Measurements from ENCODE around the gene CR1L. TPM values are rescaled to one million over a fixed set of nuclear protein-coding genes. Genes with fewer than 3 reads are reported as not detected.

Gene CR1L
- polyA plus RNA-seq, 1 donor from 2014 or later = not detected

DNA sequence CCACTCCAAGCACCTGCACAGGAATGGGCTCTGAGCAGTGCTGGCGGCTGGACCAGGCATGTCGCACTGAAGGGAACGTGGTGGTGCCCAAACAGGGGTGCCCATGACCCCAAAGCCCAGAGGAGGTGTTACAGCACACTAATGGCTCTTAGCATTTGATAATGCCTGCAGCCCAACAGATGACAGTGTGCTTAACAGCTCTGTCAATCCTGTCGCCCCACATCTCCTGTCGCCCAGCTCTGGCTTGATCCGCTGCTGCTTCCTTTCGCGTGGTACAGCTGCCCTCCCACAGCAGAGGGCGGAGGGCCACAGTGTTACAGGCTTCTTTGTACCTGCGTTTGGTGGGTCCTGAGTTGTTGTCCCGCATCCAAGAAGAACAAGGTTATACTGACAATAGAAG lies 32.2 kb upstream of the CR1L start:
- no peak for TF ChIP-seq POLR2AphosphoS5 (IDR thresholded peaks at IDR 0.05)
- no peak for TF ChIP-seq EP300 (conservative IDR thresholded peaks at IDR 0.05; ENCODE audit: poor library complexity, severe bottlenecking)
- no peak for TF ChIP-seq MXI1 (conservative IDR thresholded peaks at IDR 0.05; ENCODE audit: poor library complexity, severe bottlenecking)
- TF ChIP-seq, protein P1, sequence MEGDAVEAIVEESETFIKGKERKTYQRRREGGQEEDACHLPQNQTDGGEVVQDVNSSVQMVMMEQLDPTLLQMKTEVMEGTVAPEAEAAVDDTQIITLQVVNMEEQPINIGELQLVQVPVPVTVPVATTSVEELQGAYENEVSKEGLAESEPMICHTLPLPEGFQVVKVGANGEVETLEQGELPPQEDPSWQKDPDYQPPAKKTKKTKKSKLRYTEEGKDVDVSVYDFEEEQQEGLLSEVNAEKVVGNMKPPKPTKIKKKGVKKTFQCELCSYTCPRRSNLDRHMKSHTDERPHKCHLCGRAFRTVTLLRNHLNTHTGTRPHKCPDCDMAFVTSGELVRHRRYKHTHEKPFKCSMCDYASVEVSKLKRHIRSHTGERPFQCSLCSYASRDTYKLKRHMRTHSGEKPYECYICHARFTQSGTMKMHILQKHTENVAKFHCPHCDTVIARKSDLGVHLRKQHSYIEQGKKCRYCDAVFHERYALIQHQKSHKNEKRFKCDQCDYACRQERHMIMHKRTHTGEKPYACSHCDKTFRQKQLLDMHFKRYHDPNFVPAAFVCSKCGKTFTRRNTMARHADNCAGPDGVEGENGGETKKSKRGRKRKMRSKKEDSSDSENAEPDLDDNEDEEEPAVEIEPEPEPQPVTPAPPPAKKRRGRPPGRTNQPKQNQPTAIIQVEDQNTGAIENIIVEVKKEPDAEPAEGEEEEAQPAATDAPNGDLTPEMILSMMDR (IDR thresholded peaks at IDR 0.05; ENCODE audit: poor library complexity, severe bottlenecking) = no peak
- TF ChIP-seq SMC3 (conservative IDR thresholded peaks at IDR 0.05; ENCODE audit: poor library complexity) = no peak
- TF ChIP-seq, protein P2, sequence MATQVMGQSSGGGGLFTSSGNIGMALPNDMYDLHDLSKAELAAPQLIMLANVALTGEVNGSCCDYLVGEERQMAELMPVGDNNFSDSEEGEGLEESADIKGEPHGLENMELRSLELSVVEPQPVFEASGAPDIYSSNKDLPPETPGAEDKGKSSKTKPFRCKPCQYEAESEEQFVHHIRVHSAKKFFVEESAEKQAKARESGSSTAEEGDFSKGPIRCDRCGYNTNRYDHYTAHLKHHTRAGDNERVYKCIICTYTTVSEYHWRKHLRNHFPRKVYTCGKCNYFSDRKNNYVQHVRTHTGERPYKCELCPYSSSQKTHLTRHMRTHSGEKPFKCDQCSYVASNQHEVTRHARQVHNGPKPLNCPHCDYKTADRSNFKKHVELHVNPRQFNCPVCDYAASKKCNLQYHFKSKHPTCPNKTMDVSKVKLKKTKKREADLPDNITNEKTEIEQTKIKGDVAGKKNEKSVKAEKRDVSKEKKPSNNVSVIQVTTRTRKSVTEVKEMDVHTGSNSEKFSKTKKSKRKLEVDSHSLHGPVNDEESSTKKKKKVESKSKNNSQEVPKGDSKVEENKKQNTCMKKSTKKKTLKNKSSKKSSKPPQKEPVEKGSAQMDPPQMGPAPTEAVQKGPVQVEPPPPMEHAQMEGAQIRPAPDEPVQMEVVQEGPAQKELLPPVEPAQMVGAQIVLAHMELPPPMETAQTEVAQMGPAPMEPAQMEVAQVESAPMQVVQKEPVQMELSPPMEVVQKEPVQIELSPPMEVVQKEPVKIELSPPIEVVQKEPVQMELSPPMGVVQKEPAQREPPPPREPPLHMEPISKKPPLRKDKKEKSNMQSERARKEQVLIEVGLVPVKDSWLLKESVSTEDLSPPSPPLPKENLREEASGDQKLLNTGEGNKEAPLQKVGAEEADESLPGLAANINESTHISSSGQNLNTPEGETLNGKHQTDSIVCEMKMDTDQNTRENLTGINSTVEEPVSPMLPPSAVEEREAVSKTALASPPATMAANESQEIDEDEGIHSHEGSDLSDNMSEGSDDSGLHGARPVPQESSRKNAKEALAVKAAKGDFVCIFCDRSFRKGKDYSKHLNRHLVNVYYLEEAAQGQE (IDR thresholded peaks at IDR 0.05; ENCODE audit: borderline replicate concordance) = no peak
- TF ChIP-seq TAF1 (IDR thresholded peaks at IDR 0.05; ENCODE audit: low read depth) = no peak
- no peak for TF ChIP-seq EZH2 (IDR thresholded peaks at IDR 0.05; ENCODE audit: borderline replicate concordance, insufficient read depth, low read length, poor library complexity, severe bottlenecking)
- no peak for TF ChIP-seq RAD21 (conservative IDR thresholded peaks at IDR 0.05)
- H3K9me3 ChIP-seq (ENCODE audit: low read length) = no peaks in the 10 kb centered on the region
- no peak overlapping the region for H2AFZ ChIP-seq (ENCODE audit: low read depth, low read length)
- no peaks in the 10 kb centered on the region for H3K9me2 ChIP-seq (ENCODE audit: insufficient read depth, low read length)
- no peak overlapping the region for H3K4me2 ChIP-seq (ENCODE audit: low read length)
- no peak overlapping the region for H3K9ac ChIP-seq (ENCODE audit: low read length)
- no peaks in the 10 kb centered on the region for H3K79me2 ChIP-seq (replicated peaks; ENCODE audit: insufficient read depth, low read length)
- no peaks in the 10 kb centered on the region for H3K27me3 ChIP-seq (ENCODE audit: insufficient read depth, low read depth, low read length)
- H3K4me3 ChIP-seq (ENCODE audit: low read length) = no peak overlapping the region
- H4K20me1 ChIP-seq (ENCODE audit: insufficient read depth) = no peaks in the 10 kb centered on the region
- no peaks in the 10 kb centered on the region for H3K36me3 ChIP-seq (ENCODE audit: insufficient read depth, low read length)
- H3K27ac ChIP-seq (ENCODE audit: low read length) = no peak overlapping the region
- H3F3A ChIP-seq (ENCODE audit: insufficient read depth, low read length, poor library complexity, severe bottlenecking) = no peaks in the 10 kb centered on the region

DNA sequence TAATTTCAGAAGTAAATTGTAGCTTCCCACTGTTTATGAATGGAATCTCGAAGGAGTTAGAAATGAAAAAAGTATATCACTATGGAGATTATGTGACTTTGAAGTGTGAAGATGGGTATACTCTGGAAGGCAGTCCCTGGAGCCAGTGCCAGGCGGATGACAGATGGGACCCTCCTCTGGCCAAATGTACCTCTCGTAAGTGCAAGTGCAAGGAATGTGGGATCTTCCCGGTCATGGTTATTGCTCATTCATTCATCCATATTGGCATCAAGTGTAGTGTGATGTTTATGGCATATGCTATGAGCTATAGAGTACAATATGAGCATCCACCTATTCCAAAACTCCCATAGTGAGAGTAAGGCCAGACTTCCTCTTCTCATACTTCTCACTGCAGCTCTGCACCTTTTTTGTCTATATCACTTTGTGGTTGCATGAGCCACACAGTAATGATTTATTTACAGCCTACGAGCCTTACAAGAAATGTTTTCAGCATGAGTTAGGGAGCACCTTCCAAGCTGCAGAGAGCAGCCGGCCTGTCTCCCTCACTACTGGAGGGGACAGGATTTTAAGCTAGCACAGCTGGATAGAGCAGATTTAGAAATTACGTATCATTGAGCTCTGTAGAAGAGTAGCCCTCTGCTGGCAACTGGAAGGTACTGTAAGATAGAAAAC lies 24.9 kb upstream of the CR1L start:
- Histone ChIP-seq H3K4me2 (ENCODE audit: low read length) (no peak overlapping the region), H3K9me2 (ENCODE audit: insufficient read depth, low read length) (no peaks in the 10 kb centered on the region), H3F3A (ENCODE audit: insufficient read depth, low read length, poor library complexity, severe bottlenecking) (no peaks in the 10 kb centered on the region), H3K9ac (ENCODE audit: low read length) (no peak overlapping the region), H2AFZ (ENCODE audit: low read depth, low read length) (no peak overlapping the region), H3K4me3 (ENCODE audit: low read length) (no peak overlapping the region), H3K9me3 (ENCODE audit: low read length) (no peaks in the 10 kb centered on the region), H3K79me2 (replicated peaks; ENCODE audit: insufficient read depth, low read length) (no peaks in the 10 kb centered on the region), H3K27ac (ENCODE audit: low read length) (no peak overlapping the region), H3K36me3 (ENCODE audit: insufficient read depth, low read length) (no peaks in the 10 kb centered on the region), H3K27me3 (ENCODE audit: insufficient read depth, low read depth, low read length) (no peaks in the 10 kb centered on the region), H4K20me1 (ENCODE audit: insufficient read depth) (no peaks in the 10 kb centered on the region)
- TF ChIP-seq POLR2AphosphoS5 (IDR thresholded peaks at IDR 0.05) (no peak), RAD21 (conservative IDR thresholded peaks at IDR 0.05) (peak; percentile 35), EP300 (conservative IDR thresholded peaks at IDR 0.05; ENCODE audit: poor library complexity, severe bottlenecking) (no peak), SMC3 (conservative IDR thresholded peaks at IDR 0.05; ENCODE audit: poor library complexity) (peak; percentile 57), EZH2 (IDR thresholded peaks at IDR 0.05; ENCODE audit: borderline replicate concordance, insufficient read depth, low read length, poor library complexity, severe bottlenecking) (no peak), TAF1 (IDR thresholded peaks at IDR 0.05; ENCODE audit: low read depth) (no peak), MXI1 (conservative IDR thresholded peaks at IDR 0.05; ENCODE audit: poor library complexity, severe bottlenecking) (no peak)
- TF ChIP-seq, protein P2 (IDR thresholded peaks at IDR 0.05; ENCODE audit: borderline replicate concordance) = no peak
- TF ChIP-seq, protein P1 (IDR thresholded peaks at IDR 0.05; ENCODE audit: poor library complexity, severe bottlenecking) = peak; percentile 71
